ENCODE data around the gene OR6C76.
"Not testable (repeated sequence)": the region's sequence is repeated elsewhere in the genome, so short reads cannot be mapped to it uniquely, and the experiment has no call there.

The OR6C76 gene

DNA sequence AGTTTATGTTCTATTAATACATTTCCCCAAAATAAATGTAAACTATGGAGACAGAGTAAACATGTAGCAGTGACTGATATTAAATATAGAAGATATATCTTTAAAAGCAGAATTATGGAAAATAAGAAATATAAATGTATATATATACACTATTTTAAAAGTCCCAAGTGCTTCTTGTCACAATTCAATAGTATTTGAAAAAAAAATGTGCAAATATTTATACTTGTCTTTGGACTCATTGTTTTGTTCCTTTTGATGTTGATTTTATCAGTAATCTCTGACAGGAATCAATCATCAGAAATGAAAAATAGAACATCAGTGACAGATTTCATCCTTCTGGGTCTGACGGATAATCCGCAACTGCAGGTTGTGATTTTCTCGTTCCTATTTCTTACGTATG, at the start of gene OR6C76:
TSS of gene OR6C76 (plus strand) at position 301 of the 400 bp plus-strand sequence. CDS start at position 301, 0 bp downstream.
- no peak for DNase-seq

DNA sequence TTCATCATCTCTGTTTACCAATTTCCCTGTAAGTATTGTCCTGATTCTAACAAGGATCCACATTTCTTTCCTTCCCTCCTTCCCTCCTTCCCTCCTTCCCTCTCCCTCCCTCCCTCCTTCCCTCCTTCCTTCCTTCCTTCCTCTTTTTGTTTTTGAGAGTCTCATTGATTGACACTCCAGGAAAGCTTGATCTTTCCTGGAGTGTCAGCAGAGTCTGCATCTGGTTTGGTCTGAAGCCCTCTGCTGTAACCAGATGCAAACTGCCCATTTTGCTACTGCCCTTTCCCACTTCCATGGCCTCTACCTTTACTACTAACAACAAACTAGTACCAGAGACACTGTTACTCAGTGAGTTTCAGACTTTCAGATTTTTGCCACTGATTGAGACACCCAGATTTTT, 40.2 kb upstream of the OR6C76 start:
- DNase-seq = no peak

DNA sequence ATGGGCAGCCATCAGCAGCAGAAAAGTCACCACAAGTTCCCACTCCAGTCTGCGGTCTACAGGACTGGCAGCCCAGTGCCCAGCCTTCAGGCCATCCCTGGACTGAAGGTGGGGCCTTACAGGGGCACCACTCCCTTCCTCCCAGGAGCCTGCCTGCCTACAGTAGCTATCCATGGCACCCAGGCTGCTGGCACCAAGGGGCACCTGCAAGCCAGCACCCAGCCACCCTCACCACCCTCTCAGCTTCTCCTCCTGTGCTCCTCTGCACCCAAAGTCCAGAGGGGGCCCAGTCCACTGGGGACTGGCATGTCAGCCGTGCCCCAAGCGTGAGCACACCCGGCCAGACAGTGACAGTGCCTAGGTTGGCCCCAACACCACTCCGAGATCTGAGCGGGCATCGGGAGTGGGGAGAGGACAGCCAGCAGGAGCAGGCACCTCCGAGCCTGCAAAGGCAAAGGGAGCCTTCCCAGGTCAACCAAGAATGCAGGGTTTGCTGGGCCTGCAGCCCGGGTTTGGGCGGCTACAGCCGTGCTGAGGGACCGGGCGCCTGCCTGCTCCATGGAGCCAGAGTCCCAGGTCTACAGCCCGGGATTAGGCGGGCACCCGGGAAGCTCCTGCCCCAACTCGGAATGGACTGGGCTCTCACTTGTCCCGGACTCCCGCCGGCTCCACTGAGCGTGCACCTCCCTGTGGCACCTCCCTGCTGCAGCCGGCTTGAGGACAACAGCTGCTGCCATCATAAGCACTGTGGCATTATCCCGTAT, 33.8 kb upstream of the OR6C76 start:
- DNase-seq = no peak

DNA sequence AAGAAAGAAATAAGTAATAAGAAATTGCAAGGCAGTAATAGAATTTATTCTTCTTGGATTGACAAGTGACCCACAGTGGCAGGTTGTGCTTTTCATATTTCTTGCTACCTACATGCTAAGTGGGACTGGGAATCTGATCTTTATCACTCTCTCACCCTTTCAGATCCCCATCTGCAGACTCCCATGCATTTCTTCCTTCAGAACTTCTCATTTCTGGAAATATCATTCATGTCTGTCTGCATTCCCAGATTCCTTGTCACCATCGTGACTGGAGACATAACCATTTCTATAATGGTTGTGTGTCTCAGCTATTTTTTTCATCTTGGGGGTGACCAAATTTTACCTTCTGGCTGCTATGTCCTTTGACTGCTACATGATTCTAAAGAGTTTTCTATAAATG, 29.7 kb upstream of the OR6C76 start:
- DNase-seq = no peak

DNA sequence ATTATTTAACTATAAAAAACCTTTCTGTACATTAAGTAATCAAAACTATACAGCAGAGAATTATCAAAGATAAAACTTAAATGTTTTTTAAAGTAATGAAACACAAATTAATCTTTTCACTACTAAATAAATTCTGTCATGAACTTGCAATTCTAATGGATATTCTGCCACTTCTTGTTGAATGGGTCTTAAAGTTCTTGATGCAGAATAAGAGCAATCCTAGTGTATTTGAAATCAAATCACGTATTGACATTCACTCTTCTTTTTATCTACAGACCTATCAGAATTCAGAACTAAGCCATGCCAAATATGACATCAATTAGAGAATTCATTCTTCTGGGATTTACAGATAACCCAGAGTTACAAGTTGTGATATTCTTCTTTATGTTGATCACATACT, 25.8 kb upstream of the OR6C76 start, which contains the start of gene OR6C65:
TSS of gene OR6C65 (plus strand) at position 301 of the 400 bp plus-strand sequence. CDS start at position 301, 0 bp downstream.
- no peak for DNase-seq

DNA sequence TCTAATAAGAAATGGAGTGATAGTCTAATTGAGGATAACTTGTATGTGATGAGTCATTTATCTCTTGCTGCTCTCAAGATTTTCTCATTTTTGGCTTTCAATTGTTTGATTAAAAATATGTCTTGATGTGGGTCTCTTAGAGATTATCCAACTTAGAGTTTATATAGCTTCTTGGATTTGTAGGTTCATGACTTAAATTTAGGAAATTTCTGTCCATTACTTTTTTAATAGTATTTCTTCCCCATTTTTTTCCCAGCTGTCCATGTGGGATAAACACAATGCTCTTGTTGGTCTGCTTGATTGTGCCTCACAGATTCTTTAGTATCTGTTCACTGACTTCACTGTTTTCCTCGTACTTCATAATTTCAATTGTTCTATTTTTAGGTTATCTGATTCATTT, 18.2 kb upstream of the OR6C76 start:
- no peak for DNase-seq

DNA sequence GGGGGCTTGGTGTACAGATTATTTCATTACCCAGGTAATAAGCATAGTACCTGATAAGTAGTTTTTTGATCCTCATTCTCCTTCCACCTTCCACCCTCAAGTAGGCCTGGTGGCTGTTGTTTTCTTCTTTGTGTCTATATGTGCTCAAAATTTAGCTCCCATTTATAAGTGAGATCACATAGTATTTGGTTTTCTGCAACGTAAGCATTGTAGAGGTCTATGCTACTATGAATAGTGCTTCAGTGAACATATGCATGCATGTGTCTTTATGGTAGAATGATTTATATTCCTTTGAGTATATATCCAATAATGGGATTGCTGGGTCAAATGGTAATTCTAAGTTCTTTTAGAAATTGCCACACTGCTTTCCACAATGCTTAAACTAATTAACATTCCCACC, 16.9 kb upstream of the OR6C76 start:
- DNase-seq = not testable (repeated sequence)

DNA sequence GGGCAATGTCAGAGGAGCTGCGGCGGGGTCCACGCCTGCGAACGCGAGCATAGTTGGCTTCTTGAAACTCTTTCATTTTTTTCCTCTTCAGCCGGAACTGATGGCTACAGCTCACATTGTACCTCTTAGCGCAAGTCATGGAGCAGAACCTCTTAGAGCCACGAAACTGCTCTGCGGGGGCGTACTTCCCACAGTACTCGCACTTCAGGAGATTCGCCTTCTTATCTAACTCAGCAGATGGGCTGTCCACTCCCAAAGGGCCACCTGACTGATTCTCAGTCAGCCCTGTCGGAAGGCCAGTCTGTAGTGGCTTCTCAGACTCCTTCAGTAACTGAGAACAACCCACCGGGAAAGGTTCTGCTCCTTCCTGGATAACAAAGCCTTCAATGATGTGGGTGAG, 13.9 kb upstream of the OR6C76 start:
- DNase-seq = not testable (repeated sequence)

DNA sequence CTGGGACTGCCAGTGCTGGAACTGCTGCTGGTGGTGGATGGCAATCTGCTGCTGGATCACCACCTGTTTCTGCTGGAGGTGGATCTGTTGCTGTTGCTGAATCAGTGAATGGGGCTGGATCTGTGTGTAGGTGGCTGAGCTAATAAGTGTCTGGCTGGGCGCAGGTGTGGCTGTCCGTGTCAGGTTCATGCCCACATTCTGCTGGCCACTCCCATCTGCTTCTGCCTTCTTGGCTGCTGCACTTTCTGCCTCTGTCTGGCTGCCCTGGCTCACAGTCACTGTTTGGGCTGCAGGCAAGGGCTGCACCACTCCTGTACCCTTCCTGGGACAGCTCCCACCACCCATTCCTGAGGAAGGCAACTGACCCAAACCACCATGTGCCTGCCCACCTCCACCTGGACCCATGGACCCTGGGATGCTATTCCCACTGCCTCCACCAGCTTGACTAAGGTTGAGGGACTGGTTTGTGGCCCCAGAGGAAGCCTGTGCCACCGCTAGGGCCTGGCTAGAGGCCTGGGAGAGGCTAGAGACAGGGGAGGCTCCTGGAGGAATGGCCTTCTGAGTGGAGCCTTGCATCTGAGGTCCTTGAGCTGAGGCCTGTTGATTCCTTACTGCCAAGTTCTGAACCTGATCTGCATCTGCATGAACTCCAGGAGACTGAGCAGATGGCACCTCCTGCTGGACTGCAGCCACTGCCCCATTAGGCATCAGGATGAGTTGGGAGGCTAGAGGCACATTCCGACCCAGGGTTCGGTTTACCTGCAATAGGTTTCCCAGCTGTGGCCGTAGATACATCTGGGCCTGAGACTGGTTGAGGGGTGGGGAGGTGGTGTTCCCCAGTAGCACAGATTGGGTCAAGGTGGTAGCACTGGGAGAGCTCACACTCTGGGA, 12.3 kb upstream of the OR6C76 start:
- DNase-seq = not testable (repeated sequence)

DNA sequence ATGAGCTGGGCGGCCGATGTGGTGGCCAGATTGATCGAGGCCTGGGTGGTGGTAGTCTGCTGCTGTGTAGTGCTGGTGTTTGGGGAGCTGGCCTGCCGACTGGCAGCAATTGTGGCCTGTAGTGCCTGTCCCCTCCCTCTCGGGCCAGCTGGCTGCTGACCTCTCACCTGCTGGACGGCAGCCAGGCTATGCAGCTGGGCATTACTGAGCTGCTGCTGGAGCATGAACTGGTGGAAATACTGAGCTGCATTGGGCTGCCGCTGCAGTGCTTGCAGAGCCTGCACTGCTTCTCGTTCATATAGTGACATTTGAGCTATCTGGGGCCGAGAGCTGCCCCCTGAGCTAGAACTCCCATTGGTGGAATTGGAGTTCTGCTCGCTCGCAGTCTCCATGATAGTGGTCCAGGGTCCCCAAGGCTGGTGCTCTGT, 11.6 kb upstream of the OR6C76 start:
- not testable (repeated sequence) for DNase-seq

DNA sequence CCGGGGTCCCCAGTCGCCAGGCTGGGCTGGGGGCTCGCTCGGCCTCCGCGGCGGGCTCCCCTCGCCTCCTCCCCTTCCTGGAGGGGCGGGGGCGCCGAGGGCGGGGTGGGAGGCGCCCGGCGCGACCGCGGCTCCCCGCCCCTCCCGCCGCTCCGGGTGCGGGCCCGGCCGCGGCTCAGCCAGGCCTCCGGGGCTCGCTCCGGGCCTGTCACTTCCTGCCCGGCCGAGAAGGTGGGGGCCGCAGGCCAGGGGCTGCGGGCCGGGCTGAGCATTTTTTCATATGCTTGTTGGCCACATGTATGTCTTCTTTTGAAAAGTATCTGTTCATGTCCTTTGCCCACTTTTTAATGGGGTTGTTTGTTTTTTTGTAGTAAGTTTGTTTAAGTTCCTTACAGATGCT, 11.2 kb upstream of the OR6C76 start:
- DNase-seq = not testable (repeated sequence)

DNA sequence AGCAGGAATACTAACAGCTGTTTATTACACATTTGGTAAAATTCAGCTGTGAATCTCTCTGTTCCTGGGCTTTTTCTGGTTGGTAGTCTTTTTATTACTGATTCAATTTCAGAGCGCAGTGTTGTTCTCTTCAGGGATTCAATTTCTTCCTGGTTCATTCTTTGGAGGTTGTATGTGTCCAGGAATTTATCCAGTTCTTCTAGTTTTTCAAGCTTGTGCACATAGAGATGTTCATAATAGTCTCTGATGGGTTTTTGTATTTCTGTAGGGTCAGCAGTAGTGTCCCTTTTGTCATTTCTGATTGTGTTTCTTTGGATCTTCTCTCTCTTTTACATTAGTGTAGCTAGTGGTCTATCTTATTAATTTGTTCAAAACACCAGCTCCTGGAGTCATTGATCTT, 9.1 kb upstream of the OR6C76 start:
- no peak for DNase-seq

DNA sequence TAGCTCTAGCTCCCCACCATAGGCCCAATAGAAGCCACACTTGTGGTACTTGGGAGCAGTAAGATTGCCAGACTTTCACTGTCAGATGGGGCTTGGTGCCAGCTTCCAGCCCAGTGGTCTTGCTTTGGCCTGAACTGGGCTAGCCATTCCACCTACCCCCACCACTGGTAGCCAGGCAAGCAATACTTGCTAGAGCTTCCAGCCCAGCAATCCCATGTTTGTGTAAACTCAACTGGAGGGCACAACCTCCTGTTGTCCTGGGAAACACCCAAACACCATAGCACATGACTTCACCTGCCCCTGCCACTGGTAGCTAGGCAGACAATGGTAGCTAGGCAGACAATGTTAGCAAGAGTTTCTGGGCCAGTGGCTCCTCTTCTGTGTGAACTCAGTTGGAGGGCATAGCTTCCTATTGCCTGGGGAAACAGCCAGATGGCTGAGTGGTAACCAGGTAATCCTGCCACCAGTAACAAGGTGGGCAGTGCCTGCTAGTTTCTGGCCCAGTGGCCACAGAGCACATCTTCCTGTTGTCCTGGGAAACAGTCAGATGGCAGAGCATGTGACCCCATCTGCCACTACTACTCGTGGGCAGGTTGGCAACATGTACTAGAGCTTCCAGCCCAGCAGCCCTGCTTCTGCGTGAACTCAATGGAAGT, 5.6 kb upstream of the OR6C76 start:
- no peak for DNase-seq

DNA sequence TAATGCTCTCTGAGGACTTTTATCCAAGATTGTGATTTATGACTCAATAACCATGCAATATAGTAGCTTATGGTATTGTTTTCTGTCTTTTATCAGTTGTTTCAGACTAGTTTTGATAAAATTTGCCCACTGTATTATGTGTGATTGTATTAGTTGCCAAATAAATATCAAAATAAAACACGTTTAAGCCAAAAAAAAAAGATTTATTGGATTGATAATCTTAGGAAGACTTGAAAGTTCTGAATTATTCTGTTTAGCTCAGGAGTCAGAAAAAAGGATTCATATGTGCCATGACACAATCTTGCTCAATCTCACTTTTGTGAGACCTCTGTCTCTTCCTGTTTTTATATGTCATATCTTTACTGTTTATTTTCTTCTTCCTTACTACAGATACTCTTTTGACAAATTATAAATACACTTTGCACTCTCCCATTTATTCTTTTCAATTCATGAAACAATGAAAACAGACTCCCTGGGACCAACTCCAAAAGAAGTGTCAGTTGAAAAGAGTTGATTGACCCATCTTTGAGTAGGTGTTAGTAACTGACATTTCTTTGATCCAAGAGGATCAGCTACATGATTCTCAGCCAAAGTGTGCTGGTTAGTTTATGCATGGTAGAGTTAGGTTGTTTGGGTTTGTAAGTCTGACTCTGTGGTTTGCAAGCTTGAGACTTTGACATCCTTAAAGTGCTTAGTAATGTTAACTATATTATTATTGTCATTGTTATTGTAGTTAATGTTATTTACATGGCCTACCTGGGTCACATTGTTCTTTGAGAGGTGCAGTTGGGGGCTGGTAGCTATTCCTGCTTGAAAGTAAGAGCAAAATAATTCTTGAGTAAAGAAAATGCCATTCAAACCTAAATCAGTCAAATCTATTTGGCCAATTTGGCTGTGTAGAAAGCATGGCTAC, 2.5 kb downstream of the OR6C76 start:
- DNase-seq = no peak

DNA sequence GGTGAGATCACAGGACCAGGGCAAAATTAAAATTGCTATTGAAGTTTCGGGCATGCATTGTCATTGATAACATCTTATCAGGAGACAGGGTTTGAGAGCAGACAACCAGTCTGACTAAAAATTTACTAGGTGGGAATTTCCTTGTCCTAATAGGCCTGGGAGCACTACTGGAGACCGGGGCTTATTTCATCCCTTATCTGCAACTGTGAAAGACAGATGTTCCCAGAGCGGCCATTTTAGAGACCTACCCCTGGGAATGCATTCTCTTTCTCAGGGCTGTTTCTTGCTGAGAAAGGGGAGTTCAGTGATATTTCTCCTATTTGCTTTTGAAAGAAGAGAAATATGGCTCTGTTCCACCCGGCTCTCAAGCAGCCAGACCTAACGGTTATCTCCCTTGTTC, 15.2 kb downstream of the OR6C76 start:
- not testable (repeated sequence) for DNase-seq

DNA sequence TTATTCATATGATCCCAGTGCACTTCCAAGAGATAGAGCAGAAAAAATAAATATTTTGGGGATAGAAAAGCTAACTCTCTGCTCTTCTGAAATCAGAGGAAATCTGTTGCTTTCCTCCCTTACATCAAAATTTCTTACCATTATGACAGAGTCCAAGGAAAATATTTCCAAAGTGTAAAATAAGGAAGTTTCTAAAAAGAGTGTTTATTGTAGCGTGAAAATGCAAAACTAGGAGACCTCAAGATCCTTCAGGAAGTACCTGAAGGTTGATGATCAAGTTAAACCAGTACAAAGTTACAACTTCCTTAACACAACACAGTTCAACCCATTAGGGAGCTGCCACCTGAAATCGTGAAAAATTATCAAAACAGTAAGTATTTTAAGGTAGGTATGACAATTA, 17.7 kb downstream of the OR6C76 start, which contains the start of gene OR6C2:
TSS of gene OR6C2 (plus strand) at position 301 of the 400 bp plus-strand sequence. CDS start 8,138 bp downstream, outside the sequence.
- no peak for DNase-seq

DNA sequence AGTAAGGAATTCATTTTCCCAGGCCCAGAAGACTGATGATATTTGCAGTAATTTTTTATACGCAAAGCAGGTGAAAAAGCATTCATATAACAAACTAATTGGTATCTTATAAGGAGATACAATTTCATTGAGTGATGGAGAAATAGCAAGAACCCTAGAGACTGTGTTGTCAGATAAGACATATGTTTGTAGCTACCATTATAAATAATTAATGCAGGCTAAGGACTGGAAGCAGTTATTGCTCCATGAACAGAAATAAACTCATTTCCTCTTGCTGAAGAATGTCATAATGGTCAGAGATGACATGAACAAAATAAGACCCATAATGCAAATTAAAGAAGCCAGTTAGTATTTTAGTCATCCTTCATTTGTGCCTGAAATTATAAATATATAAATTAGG, 19.3 kb downstream of the OR6C76 start:
- DNase-seq = no peak

DNA sequence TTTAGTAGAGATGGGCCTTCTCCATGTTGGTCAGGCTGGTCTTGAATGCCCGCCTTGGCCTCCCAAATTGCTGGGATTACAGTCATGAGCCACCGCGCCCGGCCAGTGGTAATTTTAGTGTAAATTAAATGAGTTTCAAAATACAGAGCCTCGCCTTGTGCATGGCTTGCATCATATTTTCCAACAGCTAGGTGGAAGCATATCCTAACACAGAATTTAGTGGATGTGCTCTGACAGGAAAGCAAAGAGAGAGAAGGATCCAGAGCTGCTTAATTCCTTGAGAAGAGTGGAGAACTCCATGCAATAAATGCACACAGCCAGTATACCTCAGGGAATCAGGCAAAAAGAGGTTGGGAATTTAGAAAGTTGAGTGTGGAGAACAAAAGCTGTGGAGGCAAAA, 20.3 kb downstream of the OR6C76 start:
- no peak for DNase-seq

DNA sequence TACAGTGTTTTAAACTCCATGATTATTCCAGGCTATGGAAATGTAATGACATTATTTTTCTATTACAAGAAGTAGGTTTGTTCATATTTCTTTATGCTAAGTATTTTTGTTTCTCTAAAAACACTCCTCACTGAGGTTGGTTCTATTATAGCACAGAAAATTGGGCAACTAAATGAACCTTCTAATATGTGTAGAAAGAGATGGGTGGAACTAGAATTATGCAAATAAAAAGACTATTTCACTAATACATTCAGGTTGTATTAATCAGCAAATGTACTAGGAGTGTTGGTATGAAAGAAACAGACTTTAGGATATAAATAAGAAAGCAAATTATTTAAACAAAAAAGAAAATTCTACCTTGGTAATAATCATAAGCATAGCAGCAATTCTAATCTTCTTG, 22.8 kb downstream of the OR6C76 start:
- no peak for DNase-seq

DNA sequence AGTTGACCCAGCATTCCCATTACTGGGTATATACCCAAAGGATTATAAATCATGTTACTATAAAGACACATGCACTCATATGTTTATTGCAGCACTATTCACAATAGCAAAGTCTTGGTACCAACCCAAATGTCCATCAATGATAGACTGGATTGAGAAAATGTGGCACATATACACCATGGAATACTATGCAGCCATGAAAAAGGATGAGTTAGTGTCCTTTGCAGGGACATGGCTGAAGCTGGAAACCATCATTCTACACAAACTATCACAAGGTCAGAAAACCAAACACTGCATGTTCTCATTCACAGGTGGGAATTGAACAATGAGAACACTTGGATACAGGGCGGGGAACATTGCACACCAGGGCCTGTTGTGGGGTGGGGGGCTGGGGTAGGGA, 38.9 kb downstream of the OR6C76 start:
- not testable (repeated sequence) for DNase-seq

DNA sequence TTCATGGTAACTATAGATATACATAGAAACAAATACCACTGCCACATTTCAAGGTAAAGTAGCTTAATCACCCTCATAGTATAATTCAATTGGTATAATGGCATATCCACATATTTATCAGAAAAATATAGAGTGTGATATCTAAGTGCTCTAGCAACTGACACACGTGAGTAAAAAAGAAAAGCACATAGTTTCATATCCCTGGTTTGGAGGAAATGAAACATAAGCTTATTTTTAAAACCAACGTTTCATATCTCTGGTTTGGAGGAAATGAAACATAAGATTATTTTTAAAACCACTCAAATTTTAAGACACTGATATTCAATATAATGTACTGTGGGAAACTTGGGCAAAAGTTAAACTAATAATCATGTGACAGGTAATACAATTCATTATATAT, 41.8 kb downstream of the OR6C76 start:
- no peak for DNase-seq

DNA sequence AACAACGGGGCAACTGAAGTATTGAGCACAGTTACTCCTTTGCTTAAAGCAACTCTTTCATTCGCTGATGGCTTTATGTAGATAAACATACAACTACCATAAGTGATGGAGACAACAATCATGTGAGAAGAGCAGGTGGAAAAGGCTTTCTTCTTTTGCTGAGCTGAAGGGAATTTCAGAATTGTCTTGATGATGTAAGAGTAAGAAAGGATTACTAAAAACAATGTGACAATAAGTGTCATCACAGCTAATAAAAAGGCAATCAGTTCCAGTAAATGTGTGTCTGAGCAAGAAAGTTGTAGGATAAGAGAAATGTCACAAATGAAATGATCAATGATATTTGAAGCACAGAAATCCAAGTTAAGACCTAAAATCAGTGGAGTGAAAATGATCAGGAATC, 43.2 kb downstream of the OR6C76 start:
- no peak for DNase-seq

All from NCI-H2107 (cell line).